ENCODE data around the gene GALM. TPM values are rescaled to one million over a fixed set of nuclear protein-coding genes. Genes with fewer than 3 reads are reported as not detected.

Gene GALM
- total and polyA plus RNA-seq, 2 of the 8 experiments (the other 6 are each of a cell fraction or from before 2014, with no cell fraction given) = 9.9 to 13.1 TPM

- no peak overlapping the region for H4K5ac ChIP-seq (ENCODE audit: insufficient read length, low read depth, low read length)
- no peak overlapping the region for H3K4me3 ChIP-seq (ENCODE audit: extremely low read depth in 1 of 4, insufficient read depth in 2 of 4, low read depth in 3 of 4, low read length in 4 of 4)
- H3K56ac ChIP-seq (replicated peaks; ENCODE audit: insufficient read length, low read depth, low read length) = no peak overlapping the region
- no peak overlapping the region for H3K23ac ChIP-seq (ENCODE audit: insufficient read length)
- no peak overlapping the region for H3K4me2 ChIP-seq (ENCODE audit: insufficient read depth in 1 of 2, low read depth in 2 of 2, low read length in 2 of 2)
- DNase-seq (ENCODE audit: low read depth in 1 of 2, low spot score in 2 of 2) (no peak), FAIRE-seq (no peak)
- no peak overlapping the region for H2BK12ac ChIP-seq (ENCODE audit: low read depth, low read length)
- no peaks in the 10 kb centered on the region; a peak in 1 of 8 replicates for H3K36me3 ChIP-seq (ENCODE audit: control insufficient read depth in 2 of 4, insufficient read depth in 4 of 4, low read length in 3 of 4)
- H3K18ac ChIP-seq (ENCODE audit: extremely low read depth, low read length) = no peak overlapping the region
- no peak overlapping the region for H2BK5ac ChIP-seq (ENCODE audit: low read depth, low read length)
- H3K14ac ChIP-seq (ENCODE audit: insufficient read length) = no peak overlapping the region
- H3K4me1 ChIP-seq (replicated peaks in 1 of 4; ENCODE audit: control insufficient read depth in 3 of 4, insufficient read depth in 4 of 4, low read length in 3 of 4) = peaks cover 0 to 7% (median 3%) of the 10 kb centered on the region in 4 experiments; a peak in 3 of 7 replicates
- no peaks in the 10 kb centered on the region for H3K27me3 ChIP-seq (replicated peaks in 1 of 4; ENCODE audit: control insufficient read depth in 3 of 4, extremely low read depth in 1 of 4, insufficient read depth in 3 of 4, low read length in 3 of 4)
- no peak overlapping the region for H2BK120ac ChIP-seq (replicated peaks; ENCODE audit: low read depth, low read length)
- ChIA-PET CTCF (ENCODE audit: partially characterized antibody) (interaction anchor here (1.7 to 1.9 kb wide), 2 partner anchors 109 to 131 kb away, joined by 4 to 8 read pairs; no protein-coding TSS in a partner anchor), POLR2A (ENCODE audit: partially characterized antibody) (interaction anchor here (1.4 kb wide), 1 partner anchor 34 kb away, joined by 4 read pairs; no protein-coding TSS in a partner anchor)
- H2BK15ac ChIP-seq (ENCODE audit: low read length) = no peak overlapping the region
- H4K20me1 ChIP-seq (replicated peaks in 1 of 2; ENCODE audit: control insufficient read depth in 1 of 2, insufficient read depth in 2 of 2, low read length in 2 of 2) = peaks cover 0 to 1% of the 10 kb centered on the region in 2 experiments
- H4K91ac ChIP-seq (replicated peaks; ENCODE audit: insufficient read length, low read length) = no peak overlapping the region
- H3K27ac ChIP-seq (ENCODE audit: low read depth, low read length) = no peak overlapping the region
- WGBS, 2 experiments (ENCODE audit: extremely low coverage in 1 of 2, insufficient coverage in 1 of 2, insufficient read length in 1 of 2, insufficient replicate concordance in 2 of 2, low coverage in 1 of 2, low lambda C conversion rate in 2 of 2, missing lambda C conversion rate in 1 of 2) = 96% methylated on average over 4 of the region's 4 CpGs; no CpG with 5 or more reads in 1 of the 2 experiments
- no peak overlapping the region for H3K9ac ChIP-seq (replicated peaks in 1 of 4; ENCODE audit: extremely low read depth in 1 of 4, low read depth in 3 of 4, low read length in 3 of 4)
- peaks cover 3% of the 10 kb centered on the region; the same call in 1 of the 2 replicates for H3K23me2 ChIP-seq (ENCODE audit: low read depth, low read length)
- no peaks in the 10 kb centered on the region for H3K79me2 ChIP-seq (ENCODE audit: control insufficient read depth in 1 of 2, insufficient read depth in 2 of 2, low read length in 2 of 2)
- H4K8ac ChIP-seq (ENCODE audit: extremely low read depth, insufficient read depth, low read length) = no peak overlapping the region
- no peaks in the 10 kb centered on the region for H3K79me1 ChIP-seq (ENCODE audit: low read depth, low read length)
- H3K4ac ChIP-seq (replicated peaks; ENCODE audit: insufficient read length, low read depth, low read length) = no peak overlapping the region
- H2AK5ac ChIP-seq (ENCODE audit: low read depth, low read length) = 0 out of 2 replicates have a peak overlapping the region, but pooled peaks have one; percentile 75
- no peak overlapping the region for H2BK20ac ChIP-seq (ENCODE audit: low read length)
- TF ChIP-seq ATF3 (IDR thresholded peaks at IDR 0.05; ENCODE audit: insufficient read depth, low read depth, low read length) (no peak), ZNF274 (IDR thresholded peaks at IDR 0.05; ENCODE audit: borderline replicate concordance, extremely low read depth, low read length) (no peak), CBX5 (IDR thresholded peaks at IDR 0.05; ENCODE audit: low read depth, low read length) (no peak), CREB1 (IDR thresholded peaks at IDR 0.05) (no peak)
- no peak overlapping the region for H2AFZ ChIP-seq (ENCODE audit: low read length)
- H3K9me3 ChIP-seq (ENCODE audit: insufficient read depth in 2 of 2, low read depth in 1 of 2, low read length in 1 of 2) = 0 out of 4 replicates have a peak, but pooled peaks cover 0 to 3% of the 10 kb centered on the region in 2 experiments
Observed at GRCh38 chr2:38712871-38713270, 47.0 kb downstream of the GALM start.
